HG03565 (cell line): ENCODE results near the gene ZNF718.
"Not testable (repeated sequence)": the region's sequence is repeated elsewhere in the genome, so short reads cannot be mapped to it uniquely, and the experiment has no call there.

ENCODE experiments used
- ATAC-seq: cut with Tn5 transposase; IDR thresholded peaks from one replicate; pipeline ENCODE4 v1.9.1; 2021; ENCODE audit warnings: mild to moderate bottlenecking, moderate library complexity; ENCODE audit not compliant: unreplicated experiment

ZNF718 gene

DNA sequence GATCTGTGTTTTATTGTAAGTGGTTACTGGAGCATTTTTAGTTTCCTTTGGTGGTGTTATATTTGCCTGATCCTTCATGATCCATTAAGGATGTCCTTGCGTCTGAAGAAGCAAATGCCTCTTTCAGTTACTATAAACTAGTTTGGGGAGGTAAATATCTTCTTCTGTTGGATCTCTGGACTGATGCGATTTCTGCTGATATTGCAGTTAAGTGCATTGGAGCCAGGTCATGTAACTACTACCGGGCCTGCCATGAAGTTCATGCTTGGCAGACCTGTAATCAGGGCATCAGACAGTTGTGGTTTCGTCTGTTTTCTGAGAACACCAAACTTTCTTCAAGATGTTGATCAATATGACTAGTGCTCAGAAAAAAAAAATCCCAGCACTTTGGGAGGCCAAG, 22.9 kb downstream of the ZNF718 start:
- ATAC-seq = no peak

DNA sequence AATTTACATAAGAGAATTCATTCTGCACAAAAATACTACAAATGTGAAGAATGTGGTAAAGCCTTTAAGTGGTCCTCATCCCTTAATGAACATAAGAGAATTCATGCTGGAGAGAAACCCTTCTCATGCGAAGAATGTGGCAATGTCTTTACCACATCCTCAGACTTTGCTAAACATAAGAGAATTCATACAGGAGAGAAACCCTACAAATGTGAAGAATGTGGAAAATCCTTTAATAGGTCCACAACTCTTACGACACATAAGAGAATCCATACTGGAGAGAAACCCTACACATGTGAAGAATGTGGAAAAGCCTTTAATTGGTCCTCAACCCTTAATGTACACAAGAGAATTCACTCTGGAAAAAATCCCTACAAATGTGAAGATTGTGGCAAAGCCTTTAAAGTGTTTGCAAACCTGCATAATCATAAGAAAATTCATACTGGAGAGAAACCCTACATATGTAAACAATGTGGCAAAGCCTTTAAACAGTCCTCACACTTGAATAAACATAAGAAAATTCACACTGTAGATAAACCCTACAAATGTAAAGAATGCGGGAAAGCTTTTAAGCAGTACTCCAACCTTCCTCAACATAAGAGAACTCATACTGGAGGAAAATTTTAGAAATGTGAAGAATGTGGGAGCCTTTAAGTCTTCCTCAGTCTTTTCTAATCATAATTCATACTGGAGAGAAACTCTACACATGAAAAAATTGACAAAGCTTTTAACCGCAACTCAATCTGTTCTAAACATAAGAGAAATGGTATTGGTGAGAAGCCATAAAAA, 37.4 kb downstream of the ZNF718 start:
- no peak for ATAC-seq

DNA sequence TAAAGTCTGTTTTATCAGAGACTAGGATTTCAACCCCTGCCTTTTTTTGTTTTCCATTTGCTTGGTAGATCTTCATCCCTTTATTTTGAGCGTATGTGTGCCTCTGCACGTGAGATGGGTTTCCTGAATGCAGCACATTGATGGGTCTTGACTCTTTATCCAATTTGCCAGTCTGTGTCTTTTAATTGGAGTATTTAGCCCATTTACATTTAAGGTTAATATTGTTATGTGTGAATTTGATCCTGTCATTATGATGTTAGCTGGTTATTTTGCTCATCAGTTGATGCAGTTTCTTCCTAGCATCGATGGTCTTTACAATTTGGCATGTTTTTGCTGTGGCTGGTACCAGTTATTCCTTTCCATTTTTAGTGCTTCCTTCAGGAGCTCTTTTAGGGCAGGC, 45.3 kb downstream of the ZNF718 start:
- not testable (repeated sequence) for ATAC-seq

DNA sequence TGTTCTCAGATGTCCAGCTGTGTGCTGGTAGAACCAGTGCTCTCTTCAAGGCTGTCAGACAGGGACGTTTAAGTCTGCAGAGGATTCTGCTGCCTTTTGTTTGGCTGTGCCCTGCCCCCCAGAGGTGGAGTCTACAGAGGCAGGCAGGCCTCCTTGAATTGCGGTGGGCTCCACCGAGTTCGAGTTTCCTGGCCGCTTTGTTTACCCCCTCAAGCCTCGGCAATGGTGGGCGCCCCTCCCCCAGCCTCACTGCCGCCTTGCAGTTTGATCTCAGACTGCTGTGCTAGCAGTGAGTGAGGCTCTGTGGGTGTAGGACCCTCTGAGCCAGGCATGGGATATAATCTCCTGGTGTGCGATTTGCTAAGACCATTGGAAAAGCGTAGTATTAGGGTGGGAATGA, 47.0 kb downstream of the ZNF718 start:
- ATAC-seq = not testable (repeated sequence)

DNA sequence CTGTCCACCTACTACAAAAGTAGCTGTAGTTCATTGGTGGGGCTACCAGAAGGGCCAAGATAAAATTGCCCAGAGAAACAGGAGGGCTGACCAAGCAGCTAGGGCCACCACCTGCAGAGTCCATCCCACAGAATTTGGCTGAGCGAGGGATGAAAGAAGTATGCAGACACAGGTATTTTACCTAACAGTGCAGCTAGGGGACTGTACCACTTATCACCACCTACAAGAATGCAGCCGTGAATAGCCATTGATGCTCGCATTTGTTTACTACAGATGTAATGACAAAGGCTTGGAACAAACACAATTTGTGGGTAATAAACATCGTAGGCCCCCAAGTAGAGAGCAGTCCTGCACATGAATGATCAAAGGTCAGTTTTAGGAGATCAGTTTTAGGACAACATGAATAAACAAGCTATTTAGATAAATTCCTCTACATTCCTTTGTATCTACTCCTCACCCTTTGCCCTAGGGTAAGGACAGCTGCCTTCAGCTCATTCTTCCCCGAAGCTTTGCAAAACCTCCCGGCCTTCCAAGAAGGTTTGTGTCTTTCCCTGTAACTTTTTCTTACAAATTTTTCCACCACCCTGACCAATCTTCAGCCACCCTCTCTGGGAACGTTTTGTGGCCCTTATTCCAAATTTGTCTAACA, 49.5 kb downstream of the ZNF718 start:
- ATAC-seq = no peak

DNA sequence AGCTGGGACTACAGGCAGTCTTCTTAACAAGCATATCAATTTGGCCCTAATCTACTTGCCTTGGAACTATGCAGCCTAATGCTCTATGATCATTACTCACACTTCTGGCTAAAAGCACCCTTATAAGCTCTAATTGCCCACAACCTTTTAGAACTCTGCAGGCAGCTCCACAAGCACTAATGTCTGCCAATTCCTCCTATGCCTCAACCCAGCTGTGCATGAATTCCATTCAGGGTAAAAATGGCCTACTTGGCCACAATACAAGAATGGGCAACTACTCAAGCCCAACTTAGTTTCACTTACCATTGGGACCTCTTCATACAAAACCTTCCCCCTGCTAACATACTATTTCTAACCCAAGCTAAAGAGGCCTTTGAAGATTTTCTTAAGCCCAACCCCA, 51.7 kb downstream of the ZNF718 start:
- ATAC-seq = no peak

DNA sequence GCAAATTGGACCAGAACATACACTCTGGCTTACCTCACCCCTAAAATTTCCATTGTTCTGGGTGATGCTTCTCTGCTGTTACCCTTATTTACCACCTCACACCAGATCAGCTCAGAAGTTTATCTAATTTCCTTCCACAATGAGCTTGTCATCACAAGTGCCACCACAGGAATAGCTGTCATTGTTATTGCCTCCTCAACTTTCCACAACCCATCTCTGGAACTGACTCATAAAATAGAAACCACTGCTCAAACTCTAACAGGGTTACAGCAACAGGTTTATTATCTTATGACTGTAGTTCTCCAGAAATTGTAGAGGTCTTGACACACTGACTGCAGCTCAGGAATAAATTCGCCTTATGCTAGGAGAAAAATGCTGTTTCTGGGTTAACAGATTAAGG, 52.7 kb downstream of the ZNF718 start:
- ATAC-seq = no peak

DNA sequence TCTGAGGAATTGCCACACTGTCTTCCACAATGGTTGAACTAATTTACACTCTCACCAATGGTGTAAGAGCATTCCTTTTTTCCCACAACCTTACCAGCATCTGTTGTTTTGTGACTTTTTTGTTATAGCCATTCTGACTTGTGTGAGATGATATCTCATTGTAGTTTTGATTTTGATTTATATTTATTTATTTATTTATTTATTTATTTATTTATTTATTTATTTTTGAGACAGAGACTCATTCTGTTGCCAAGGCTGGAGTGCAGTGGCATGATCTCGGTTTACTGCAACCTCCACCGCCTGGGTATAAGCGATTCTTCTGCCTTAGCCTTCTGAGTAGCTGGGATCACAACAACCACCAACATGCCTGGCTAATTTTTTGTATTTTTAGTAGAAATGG, 57.9 kb downstream of the ZNF718 start:
- ATAC-seq = not testable (repeated sequence)

DNA sequence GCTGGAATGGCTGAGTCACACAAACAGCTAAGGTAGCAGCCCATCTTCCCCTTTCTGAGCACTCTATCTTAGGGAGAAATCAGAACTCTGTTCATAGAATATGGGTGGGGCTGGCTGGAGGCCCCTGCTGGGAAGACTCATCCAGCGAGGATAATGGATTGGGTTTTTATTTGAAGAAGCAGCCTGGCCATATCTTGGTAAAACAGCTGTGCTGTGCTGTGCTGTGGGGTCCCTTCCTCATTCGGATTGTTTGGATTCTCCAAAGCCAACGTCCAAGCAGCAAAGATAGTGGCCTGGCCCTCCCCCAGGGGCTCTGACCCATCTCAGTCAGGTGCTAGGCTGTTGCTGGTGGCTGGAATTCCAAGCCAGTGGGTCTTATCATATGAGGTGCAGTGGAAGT, 63.8 kb downstream of the ZNF718 start:
- ATAC-seq = no peak

DNA sequence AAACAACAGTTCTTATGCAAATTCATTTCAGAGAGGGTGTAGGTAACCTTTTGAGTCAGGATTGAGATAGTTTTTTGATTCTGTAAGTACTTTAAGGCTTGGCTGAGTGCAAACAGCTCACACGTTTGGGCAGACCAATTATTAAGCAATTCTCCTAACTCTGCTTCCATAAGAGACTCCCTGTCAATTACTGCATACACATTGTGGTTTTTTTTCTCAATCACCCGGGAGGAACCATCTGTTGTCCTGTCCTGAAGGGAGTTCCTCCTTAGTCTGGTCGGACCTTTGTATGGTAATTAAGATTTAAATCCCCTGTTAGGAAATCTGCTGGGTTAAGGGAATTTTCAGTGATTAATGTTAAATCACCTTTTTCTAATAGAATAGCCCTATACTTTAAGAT, 70.9 kb downstream of the ZNF718 start:
- ATAC-seq = not testable (repeated sequence)

DNA sequence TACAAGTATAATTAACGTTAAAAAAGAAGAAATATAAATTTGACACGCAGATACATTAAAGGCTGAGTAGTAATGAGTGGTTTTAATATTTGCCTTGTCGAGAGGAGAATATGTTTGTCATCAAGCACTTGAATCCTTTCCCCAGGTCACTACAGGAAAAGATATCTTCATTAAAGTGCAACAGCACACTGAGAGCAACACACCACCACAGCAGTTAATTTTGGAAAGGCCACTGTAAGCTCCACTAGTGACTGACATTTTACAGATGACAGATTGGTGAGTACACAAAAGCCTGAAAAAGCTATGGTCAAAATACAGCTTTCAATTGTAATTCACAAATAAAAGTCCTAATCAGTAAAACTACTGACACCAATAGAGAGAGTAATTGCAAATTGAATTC, 76.6 kb downstream of the ZNF718 start:
- no peak for ATAC-seq

DNA sequence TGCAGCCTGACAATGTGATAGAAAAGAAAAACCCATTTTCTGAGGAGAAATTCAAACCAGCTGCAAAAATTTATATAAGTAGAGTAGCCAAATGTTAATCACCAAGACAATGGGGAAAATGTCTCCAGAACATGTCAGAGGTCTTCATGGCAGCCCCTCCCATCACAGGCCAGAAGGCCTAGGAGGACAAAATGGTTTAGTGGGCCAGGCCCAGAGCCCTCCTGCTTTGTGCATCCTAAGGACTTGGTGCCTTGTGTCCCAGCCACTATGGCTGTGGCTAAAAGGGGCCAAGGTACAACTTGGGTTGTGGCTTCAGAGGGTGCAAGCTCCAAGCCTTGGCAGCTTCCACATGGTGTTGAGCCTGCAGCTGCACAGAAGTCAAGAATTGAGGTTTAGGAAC, 78.5 kb downstream of the ZNF718 start:
- ATAC-seq = not testable (repeated sequence)

DNA sequence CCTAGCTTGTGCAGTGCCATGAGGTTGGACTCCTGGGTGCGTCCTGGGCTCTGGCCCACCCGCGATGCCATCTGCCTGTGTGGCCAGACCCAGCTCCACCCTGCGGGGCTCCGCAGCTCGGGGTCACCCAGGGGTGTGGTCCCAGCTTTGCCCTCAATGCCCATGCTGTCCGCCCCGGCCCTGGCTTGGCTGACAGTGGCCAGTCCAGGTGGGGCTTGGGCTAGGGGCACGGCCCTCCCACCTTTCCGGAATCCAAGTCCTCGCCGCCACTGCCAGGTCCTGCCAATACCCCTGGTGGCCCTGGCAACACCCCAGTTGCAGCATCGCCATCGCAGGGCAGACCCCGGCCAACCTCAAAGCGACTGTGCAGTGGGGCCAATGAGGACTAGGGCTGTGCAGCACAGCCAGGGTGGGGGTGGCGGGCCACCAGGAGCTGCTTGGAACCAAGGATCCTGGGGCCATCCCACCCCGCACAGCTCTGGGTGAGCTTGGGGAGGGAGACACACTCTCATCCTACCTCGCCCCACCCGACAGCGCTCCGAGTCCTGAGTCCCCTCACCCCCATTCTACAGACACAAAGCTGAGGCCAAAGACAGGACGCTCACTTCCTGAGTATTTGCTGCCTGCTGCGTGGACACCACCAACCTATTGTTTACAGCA, 80.9 kb downstream of the ZNF718 start:
- ATAC-seq = no peak

DNA sequence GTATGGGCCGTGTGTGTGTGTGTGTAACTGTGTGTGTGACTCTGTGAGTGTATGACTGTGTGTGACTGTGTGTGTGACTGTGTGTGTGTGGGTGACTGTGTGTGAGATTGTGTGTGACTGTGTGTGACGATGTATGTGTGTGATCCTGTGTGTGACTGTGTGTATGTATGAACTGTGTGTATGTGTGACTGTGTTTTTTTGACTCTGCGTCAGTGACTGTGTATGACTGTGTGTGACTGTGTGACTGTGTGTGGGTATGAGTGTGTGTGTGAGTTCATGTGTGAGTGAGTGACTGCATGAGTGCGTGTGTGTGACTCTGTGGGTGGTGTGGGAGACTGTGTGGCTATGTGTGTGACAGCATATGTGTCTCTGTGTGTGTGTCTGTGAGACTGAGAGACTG, 81.8 kb downstream of the ZNF718 start:
- ATAC-seq = no peak

DNA sequence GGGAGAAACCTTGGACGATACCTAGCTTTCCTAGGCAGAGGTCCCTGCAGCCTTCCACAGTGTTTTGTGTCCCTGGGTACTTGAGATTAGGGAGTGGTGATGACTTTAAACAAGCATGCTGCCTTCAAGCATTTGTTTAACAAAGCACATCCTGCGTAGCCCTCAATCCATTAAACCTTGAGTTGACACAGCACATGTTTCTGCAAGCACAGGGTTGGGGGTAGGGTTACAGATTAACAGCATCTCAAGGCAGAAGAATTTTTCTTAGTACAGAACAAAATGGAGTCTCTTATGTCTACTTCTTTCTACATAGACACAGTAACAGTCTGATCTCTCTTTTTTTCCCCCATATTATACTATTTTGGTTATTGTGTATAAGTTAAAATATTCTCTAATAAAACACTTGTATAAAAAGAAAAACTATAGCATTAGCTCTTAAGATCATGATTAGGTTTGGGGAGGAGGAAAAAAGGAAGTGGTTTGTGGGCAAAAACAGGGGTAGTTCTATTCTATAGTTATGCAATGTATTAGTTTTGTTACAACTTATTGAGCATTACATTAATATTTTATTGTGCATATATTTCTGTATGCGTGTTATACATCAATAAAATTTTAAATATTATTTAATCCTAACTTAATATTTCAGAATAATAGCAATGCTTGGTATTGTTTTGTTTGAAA, 84.3 kb downstream of the ZNF718 start:
- ATAC-seq = not testable (repeated sequence)

DNA sequence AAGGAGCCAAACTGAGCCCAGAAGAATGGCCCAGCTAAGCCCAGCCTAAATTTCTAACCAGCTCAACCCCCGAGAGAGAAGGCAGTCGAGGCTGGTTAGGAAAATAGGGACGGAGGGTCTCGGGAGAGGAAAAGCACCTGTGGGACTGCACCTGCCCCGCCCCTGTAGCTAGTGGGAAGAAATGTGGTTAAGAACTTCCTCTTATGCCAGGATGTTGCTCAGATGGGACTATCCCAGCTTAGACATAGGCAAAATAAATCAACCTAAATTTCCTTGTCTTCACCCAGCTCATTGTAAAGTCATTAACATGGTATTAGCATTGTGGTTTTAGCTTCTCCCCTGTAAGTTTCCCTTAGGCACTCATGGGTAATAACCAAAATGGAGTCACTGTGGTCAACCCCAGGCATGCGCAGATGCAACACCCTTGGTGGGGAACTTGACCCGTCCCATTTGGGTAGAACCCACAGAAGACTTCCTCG, 86.8 kb downstream of the ZNF718 start:
- ATAC-seq = no peak

DNA sequence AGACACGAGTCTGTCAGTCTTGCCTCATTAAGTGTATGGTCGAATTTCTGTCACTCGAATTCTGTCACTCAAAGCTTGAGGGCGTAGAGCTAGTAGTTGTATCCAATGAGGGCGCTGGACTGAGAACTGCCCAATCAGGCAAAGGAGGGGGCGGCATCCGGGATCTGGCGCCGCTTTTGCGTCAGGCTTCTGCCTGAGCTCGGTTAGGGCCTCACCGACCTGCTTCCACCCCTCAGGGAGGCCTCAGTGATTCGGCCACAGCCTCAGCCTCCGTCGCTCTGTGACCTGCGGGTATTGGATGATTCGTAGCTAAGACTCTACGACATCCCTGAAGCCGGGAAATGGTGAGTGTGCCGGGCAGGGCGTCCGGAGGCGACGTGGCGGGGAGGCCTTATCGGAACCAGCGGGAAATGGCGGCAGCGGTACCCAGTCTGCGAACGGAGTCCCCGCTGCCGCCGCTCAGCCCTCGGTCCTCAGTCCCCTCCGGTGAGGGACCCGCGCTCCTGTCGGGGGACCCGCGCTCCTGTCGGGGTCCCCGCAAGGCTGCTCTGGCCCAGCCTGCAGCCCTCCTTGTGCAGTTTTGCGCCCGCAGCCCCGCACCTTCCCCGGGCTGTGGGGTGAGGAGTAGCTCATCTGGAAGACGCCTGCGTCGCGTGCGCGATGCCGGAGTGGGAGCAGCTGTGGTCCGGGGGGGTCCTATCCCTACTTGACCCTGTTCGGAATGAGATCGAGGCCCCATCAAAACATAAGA, 88.3 kb downstream of the ZNF718 start:
- ATAC-seq = no peak

DNA sequence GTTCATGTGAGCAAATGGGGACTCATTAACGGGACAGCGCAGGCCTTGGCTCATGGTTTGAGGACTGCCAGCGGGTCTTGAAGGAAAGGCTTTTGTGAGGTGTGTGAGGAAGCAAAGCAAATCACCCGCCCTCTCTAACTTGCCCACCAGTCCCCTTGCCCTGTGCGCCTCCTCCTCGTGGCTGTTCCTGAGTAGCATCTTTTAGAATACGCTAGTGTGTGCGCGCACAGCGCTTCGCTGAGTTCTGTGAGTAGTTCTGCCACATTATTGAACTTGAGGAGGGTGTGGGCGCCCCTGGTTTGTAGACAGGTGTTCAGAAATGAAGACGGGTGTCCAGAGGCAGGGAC, 88.9 kb downstream of the ZNF718 start:
- ATAC-seq = not testable (repeated sequence)
